HepG2 (cell line): ENCODE data around the gene ABTB2. TPM values are rescaled to one million over a fixed set of nuclear protein-coding genes. Genes with fewer than 3 reads are reported as not detected.

Experiments
- ATAC-seq: fragments of 200-7000 bp; cut with Tn5 transposase; 3 replicates; pipeline ENCODE4 v1.9.1; 2020; ENCODE audit warnings: mild to moderate bottlenecking, moderate library complexity
- BruUV-seq: library from RNA; stranded (reverse); fragments of 400-500 nt; replicated peaks from 2 replicates; lab custom pipeline; 2021; lab: Mats Ljungman, UMichigan
- CTCF ChIA-PET: fragments of 300-600 bp; formaldehyde crosslinking; extraction: SDS; loops from one replicate; lab custom pipeline; 2021; ENCODE audit warnings: low total read pairs, inconsistent platforms, low intra/inter-chr PET ratio; lab: Yijun Ruan, JAX
- POLR2A ChIA-PET: fragments of 350-600 bp; sonication (Branson Sonifier 250); formaldehyde crosslinking; loops from one replicate; lab custom pipeline; 2020; ENCODE audit warnings: antibody characterized with exemption, inconsistent platforms; lab: Yijun Ruan, JAX
- DNase-seq: peaks from one replicate; pipeline ENCODE4 v3.0.0-alpha.2; 2015; ENCODE audit warnings: low spot score
- FAIRE-seq: peaks from 3 replicates; lab custom pipeline; 2011; peaks lifted over from hg19 to GRCh38; lab: Jason Lieb, UNC
- H2AFZ ChIP-seq: one replicate; pipeline ENCODE4 v1.6.1; 2011; ENCODE audit warnings: low read length, inconsistent platforms
- H3K27ac ChIP-seq: fragments of 300-600 bp; 3 replicates; pipeline ENCODE4 v1.8.0; 2011; ENCODE audit warnings: mixed run types, mild to moderate bottlenecking, mixed read lengths, low read length, inconsistent platforms; ENCODE audit not compliant: insufficient read depth; ENCODE audit errors: extremely low read length
- H3K27me3 ChIP-seq, 2 experiments: fragments of 200-600 bp in 1 of 2; 2 replicates in 1 of 2; 3 replicates in 1 of 2; pipeline versions ENCODE4 v1.6.0 to v1.8.0; 2011; ENCODE audit warnings: low read length in 2 of 2, mild to moderate bottlenecking in 2 of 2, moderate library complexity in 2 of 2, inconsistent platforms in 1 of 2; ENCODE audit not compliant: insufficient read depth in 2 of 2, control insufficient read depth in 1 of 2
- H3K36me3 ChIP-seq, 2 experiments: fragments of 200-600 bp in 1 of 2; replicated peaks in 1 of 2; 2 replicates in 1 of 2; 3 replicates in 1 of 2; pipeline versions ENCODE4 v1.5.1 to v1.8.0; 2011; ENCODE audit warnings: low read length in 2 of 2, inconsistent platforms in 1 of 2; ENCODE audit not compliant: insufficient read depth in 2 of 2, control insufficient read depth in 1 of 2
- H3K4me1 ChIP-seq: 2 replicates; pipeline ENCODE4 v1.5.1; 2012; ENCODE audit warnings: low read length, inconsistent platforms; ENCODE audit not compliant: insufficient read depth
- H3K4me2 ChIP-seq: 2 replicates; pipeline ENCODE4 v1.6.0; 2011; ENCODE audit warnings: low read depth, low read length, inconsistent platforms
- H3K4me3 ChIP-seq, 3 experiments: fragments of 200-600 bp in 1 of 3; sonication (generic), shearing (Covaris generic) in 1 of 3; replicated peaks in 1 of 3; 2 replicates each; pipeline ENCODE4 v1.5.1; 2011 to 2016; ENCODE audit warnings: low read length in 3 of 3, inconsistent platforms in 2 of 3, low read depth in 2 of 3, mild to moderate bottlenecking in 2 of 3, control low read depth in 1 of 3, mixed read lengths in 1 of 3; ENCODE audit not compliant: insufficient read depth in 1 of 3
- H3K79me2 ChIP-seq: one replicate; pipeline ENCODE4 v1.6.1; 2011; ENCODE audit warnings: low read length, inconsistent platforms; ENCODE audit not compliant: insufficient read depth
- H3K9ac ChIP-seq: 2 replicates; pipeline ENCODE4 v1.6.0; 2011; ENCODE audit warnings: mild to moderate bottlenecking, low read depth, low read length, inconsistent platforms; ENCODE audit not compliant: insufficient read depth
- H3K9me3 ChIP-seq: 2 replicates; pipeline ENCODE4 v1.5.1; 2012; ENCODE audit warnings: mild to moderate bottlenecking, low read length
- H4K20me1 ChIP-seq: 2 replicates; pipeline ENCODE4 v1.6.0; 2011; ENCODE audit warnings: inconsistent platforms, mild to moderate bottlenecking, low read length, moderate library complexity; ENCODE audit not compliant: insufficient read depth
- FLYWCH1 ChIP-seq: sonication (generic); formaldehyde crosslinking; IDR thresholded peaks from 2 replicates; pipeline ENCODE4 v1.8.1; 2023; ENCODE audit warnings: mild to moderate bottlenecking, missing genetic modification reagents
- HOXA5 ChIP-seq: sonication (generic); formaldehyde crosslinking; IDR thresholded peaks from 2 replicates; pipeline ENCODE4 v1.4.0; 2020; ENCODE audit warnings: missing genetic modification reagents
- ZNF644 ChIP-seq: IDR thresholded peaks from 2 replicates; pipeline ENCODE4 v1.6.1; 2016; ENCODE audit warnings: low read depth
- ZSCAN21 ChIP-seq: sonication (generic); formaldehyde crosslinking; IDR thresholded peaks from 2 replicates; pipeline ENCODE4 v1.8.0; 2022; ENCODE audit warnings: mild to moderate bottlenecking, missing genetic modification reagents, moderate library complexity, borderline replicate concordance
- WGBS: methylation state at CpG from one replicate; pipeline ENCODE4 v1.1.6; 2017; ENCODE audit warnings: low lambda C conversion rate; 5-methylcytosine and 5-hydroxymethylcytosine counted together
- in situ Hi-C: cut with HindIII; loops from 2 replicates; pipeline ENCODE4 v1.10.0; 2017; ENCODE audit warnings: low pct_unique_long_range_greater_than_20kb; ENCODE audit not compliant: extremely low pct_ligation_motif_present
- intact Hi-C: fragments of 100-400 bp; cut with micrococcal nuclease; formaldehyde crosslinking; loops from one replicate; pipeline ENCODE4 v1.10.0; 2022; ENCODE audit not compliant: unreplicated experiment
- polyA plus RNA-seq, 8 experiments: library from polyadenylated mRNA; depleted of rRNA in 3 of 8; stranded (reverse) in 7 of 8; unstranded in 1 of 8; fragments of >200 nt; fragmentation: Illumina TruSeq in 4 of 8; extraction: Trizol in 4 of 8; gene quantifications; 2 replicates each; pipeline versions ENCODE4 v1.2.1 to v1.2.3, GENCODE V29; 2011 to 2016; ENCODE audit warnings: low read depth in 4 of 8, missing spikeins in 1 of 8, mixed read lengths in 1 of 8; ENCODE audit not compliant: insufficient read depth in 1 of 8
- total RNA-seq, 5 experiments: library from RNA; depleted of rRNA; stranded (reverse); fragments of >200 nt; fragmentation: Illumina TruSeq; extraction: Trizol; gene quantifications; 2 replicates each; pipeline ENCODE4 v1.2.3, GENCODE V29; 2016; ENCODE audit warnings: low read depth in 1 of 5
- TF ChIP-seq, protein P1 (sequence below): sonication (generic); formaldehyde crosslinking; IDR thresholded peaks from one replicate; pipeline ENCODE4 v1.5.1; 2020; ENCODE audit warnings: mild to moderate bottlenecking, missing genetic modification reagents; ENCODE audit errors: not compliant biosample characterization
- TF ChIP-seq, protein P2 (sequence below): sonication (generic); formaldehyde crosslinking; IDR thresholded peaks from 2 replicates; pipeline ENCODE4 v1.4.0; 2020; ENCODE audit warnings: missing genetic modification reagents
- TF ChIP-seq, protein P3 (sequence below): fragments of 450-650 bp; IDR thresholded peaks from 2 replicates; pipeline ENCODE4 v1.6.1; 2016

The ABTB2 gene
- total and polyA plus RNA-seq, 2 of the 13 experiments (the other 11 are each of a cell fraction or from before 2014, with no cell fraction given): 5.1 to 15.4 TPM

DNA sequence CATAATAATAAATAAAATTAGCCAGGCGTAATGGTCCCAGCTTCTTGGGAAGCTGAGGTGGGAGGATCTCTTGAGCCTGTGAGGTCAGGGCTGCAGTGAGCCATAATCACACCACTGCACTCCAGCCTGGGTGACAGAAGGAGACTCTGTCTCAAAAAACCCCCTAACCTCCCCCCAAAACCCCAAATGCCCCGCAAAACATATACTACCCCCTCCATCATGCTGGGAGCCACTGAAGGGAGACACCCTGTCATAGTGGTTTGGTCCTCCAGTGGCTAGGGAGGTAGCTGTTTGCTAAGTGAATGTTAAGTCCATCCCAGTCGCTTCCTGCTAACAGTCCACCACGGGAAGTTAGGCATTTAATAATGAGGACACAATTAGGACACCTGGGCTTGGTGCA lies 125.0 kb downstream of the ABTB2 start:
- BruUV-seq: no TSS peak
- WGBS: 87% methylated on average over 4 of the region's 4 CpGs
- no peak overlapping the region for H2AFZ ChIP-seq
- H3K9ac ChIP-seq: no peak overlapping the region
- H4K20me1 ChIP-seq: peaks cover 3% of the 10 kb centered on the region; the same call in 1 of the 2 replicates
- ATAC-seq: no peak
- no peaks in the 10 kb centered on the region for H3K36me3 ChIP-seq
- ChIA-PET POLR2A (no interaction called here), CTCF (no interaction called here)
- H3K4me1 ChIP-seq: peaks cover 18% of the 10 kb centered on the region
- DNase-seq: no peak
- intact Hi-C loops: no loop called here
- H3K27me3 ChIP-seq: no peaks in the 10 kb centered on the region
- H3K4me3 ChIP-seq: no peak overlapping the region
- H3K9me3 ChIP-seq: no peaks in the 10 kb centered on the region
- H3K4me2 ChIP-seq: no peak overlapping the region
- H3K27ac ChIP-seq: no peak overlapping the region
- H3K79me2 ChIP-seq: peaks cover 2% of the 10 kb centered on the region
- in situ Hi-C loops: no loop called here
- no peak for FAIRE-seq
- TF ChIP-seq, protein P1, sequence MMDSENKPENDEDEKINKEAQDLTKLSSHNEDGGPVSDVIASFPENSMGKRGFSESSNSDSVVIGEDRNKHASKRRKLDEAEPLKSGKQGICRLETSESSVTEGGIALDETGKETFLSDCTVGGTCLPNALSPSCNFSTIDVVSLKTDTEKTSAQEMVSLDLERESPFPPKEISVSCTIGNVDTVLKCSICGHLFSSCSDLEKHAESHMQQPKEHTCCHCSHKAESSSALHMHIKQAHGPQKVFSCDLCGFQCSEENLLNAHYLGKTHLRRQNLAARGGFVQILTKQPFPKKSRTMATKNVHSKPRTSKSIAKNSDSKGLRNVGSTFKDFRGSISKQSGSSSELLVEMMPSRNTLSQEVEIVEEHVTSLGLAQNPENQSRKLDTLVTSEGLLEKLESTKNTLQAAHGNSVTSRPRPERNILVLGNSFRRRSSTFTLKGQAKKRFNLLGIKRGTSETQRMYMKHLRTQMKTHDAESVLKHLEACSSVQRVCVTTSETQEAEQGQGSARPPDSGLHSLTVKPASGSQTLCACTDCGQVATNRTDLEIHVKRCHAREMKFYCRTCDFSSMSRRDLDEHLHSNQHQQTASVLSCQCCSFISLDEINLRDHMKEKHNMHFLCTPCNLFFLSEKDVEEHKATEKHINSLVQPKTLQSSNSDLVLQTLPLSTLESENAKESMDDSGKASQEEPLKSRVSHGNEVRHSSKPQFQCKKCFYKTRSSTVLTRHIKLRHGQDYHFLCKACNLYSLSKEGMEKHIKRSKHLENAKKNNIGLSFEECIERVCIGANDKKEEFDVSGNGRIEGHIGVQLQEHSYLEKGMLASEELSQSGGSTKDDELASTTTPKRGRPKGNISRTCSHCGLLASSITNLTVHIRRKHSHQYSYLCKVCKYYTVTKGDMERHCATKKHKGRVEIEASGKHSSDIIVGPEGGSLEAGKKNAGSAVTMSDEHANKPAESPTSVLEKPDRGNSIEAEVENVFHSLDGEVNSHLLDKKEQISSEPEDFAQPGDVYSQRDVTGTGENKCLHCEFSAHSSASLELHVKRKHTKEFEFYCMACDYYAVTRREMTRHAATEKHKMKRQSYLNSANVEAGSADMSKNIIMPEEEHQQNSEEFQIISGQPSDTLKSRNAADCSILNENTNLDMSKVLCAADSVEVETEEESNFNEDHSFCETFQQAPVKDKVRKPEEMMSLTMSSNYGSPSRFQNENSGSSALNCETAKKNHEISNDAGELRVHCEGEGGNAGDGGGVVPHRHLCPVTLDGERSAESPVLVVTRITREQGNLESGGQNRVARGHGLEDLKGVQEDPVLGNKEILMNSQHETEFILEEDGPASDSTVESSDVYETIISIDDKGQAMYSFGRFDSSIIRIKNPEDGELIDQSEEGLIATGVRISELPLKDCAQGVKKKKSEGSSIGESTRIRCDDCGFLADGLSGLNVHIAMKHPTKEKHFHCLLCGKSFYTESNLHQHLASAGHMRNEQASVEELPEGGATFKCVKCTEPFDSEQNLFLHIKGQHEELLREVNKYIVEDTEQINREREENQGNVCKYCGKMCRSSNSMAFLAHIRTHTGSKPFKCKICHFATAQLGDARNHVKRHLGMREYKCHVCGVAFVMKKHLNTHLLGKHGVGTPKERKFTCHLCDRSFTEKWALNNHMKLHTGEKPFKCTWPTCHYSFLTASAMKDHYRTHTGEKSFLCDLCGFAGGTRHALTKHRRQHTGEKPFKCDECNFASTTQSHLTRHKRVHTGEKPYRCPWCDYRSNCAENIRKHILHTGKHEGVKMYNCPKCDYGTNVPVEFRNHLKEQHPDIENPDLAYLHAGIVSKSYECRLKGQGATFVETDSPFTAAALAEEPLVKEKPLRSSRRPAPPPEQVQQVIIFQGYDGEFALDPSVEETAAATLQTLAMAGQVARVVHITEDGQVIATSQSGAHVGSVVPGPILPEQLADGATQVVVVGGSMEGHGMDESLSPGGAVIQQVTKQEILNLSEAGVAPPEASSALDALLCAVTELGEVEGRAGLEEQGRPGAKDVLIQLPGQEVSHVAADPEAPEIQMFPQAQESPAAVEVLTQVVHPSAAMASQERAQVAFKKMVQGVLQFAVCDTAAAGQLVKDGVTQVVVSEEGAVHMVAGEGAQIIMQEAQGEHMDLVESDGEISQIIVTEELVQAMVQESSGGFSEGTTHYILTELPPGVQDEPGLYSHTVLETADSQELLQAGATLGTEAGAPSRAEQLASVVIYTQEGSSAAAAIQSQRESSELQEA (CRISPR knock-in tag): no peak
- TF ChIP-seq ZNF644: no peak
- no peak for TF ChIP-seq FLYWCH1 (CRISPR knock-in tag)
- TF ChIP-seq, protein P2, sequence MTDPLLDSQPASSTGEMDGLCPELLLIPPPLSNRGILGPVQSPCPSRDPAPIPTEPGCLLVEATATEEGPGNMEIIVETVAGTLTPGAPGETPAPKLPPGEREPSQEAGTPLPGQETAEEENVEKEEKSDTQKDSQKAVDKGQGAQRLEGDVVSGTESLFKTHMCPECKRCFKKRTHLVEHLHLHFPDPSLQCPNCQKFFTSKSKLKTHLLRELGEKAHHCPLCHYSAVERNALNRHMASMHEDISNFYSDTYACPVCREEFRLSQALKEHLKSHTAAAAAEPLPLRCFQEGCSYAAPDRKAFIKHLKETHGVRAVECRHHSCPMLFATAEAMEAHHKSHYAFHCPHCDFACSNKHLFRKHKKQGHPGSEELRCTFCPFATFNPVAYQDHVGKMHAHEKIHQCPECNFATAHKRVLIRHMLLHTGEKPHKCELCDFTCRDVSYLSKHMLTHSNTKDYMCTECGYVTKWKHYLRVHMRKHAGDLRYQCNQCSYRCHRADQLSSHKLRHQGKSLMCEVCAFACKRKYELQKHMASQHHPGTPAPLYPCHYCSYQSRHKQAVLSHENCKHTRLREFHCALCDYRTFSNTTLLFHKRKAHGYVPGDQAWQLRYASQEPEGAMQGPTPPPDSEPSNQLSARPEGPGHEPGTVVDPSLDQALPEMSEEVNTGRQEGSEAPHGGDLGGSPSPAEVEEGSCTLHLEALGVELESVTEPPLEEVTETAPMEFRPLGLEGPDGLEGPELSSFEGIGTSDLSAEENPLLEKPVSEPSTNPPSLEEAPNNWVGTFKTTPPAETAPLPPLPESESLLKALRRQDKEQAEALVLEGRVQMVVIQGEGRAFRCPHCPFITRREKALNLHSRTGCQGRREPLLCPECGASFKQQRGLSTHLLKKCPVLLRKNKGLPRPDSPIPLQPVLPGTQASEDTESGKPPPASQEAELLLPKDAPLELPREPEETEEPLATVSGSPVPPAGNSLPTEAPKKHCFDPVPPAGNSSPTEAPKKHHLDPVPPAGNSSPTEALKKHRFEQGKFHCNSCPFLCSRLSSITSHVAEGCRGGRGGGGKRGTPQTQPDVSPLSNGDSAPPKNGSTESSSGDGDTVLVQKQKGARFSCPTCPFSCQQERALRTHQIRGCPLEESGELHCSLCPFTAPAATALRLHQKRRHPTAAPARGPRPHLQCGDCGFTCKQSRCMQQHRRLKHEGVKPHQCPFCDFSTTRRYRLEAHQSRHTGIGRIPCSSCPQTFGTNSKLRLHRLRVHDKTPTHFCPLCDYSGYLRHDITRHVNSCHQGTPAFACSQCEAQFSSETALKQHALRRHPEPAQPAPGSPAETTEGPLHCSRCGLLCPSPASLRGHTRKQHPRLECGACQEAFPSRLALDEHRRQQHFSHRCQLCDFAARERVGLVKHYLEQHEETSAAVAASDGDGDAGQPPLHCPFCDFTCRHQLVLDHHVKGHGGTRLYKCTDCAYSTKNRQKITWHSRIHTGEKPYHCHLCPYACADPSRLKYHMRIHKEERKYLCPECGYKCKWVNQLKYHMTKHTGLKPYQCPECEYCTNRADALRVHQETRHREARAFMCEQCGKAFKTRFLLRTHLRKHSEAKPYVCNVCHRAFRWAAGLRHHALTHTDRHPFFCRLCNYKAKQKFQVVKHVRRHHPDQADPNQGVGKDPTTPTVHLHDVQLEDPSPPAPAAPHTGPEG (CRISPR knock-in tag): no peak
- no peak for TF ChIP-seq ZSCAN21 (CRISPR knock-in tag)
- TF ChIP-seq, protein P3, sequence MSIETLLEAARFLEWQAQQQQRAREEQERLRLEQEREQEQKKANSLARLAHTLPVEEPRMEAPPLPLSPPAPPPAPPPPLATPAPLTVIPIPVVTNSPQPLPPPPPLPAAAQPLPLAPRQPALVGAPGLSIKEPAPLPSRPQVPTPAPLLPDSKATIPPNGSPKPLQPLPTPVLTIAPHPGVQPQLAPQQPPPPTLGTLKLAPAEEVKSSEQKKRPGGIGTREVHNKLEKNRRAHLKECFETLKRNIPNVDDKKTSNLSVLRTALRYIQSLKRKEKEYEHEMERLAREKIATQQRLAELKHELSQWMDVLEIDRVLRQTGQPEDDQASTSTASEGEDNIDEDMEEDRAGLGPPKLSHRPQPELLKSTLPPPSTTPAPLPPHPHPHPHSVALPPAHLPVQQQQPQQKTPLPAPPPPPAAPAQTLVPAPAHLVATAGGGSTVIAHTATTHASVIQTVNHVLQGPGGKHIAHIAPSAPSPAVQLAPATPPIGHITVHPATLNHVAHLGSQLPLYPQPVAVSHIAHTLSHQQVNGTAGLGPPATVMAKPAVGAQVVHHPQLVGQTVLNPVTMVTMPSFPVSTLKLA: no peak
- TF ChIP-seq HOXA5 (CRISPR knock-in tag): no peak
